H9 (cell line): ENCODE measurements around the gene TELO2. TPM values are rescaled to one million over a fixed set of nuclear protein-coding genes. Genes with fewer than 3 reads are reported as not detected.

ENCODE experiments used
- DNase-seq: peaks from one replicate; pipeline ENCODE4 v3.0.0-alpha.2; 2017
- H2AFZ ChIP-seq: one replicate; pipeline ENCODE4 v1.6.1; 2013; ENCODE audit warnings: mild to moderate bottlenecking, low read length, control low read depth, moderate library complexity
- H2AK5ac ChIP-seq: 2 replicates; pipeline ENCODE4 v1.6.1; 2013; ENCODE audit warnings: low read length, control low read depth, mixed read lengths; ENCODE audit not compliant: insufficient read length
- H2BK120ac ChIP-seq: one replicate; pipeline ENCODE4 v1.6.1; 2013; ENCODE audit warnings: low read depth, mild to moderate bottlenecking, low read length, control low read depth, inconsistent platforms; ENCODE audit not compliant: poor library complexity, severe bottlenecking
- H2BK12ac ChIP-seq: 2 replicates; pipeline ENCODE4 v1.6.1; 2013; ENCODE audit warnings: low read length, control low read depth, mixed read lengths, low read depth; ENCODE audit not compliant: insufficient read length
- H2BK15ac ChIP-seq: 2 replicates; pipeline ENCODE4 v1.6.1; 2013; ENCODE audit warnings: low read depth, low read length, control low read depth
- H2BK20ac ChIP-seq: one replicate; pipeline ENCODE4 v1.6.1; 2013; ENCODE audit warnings: low read depth, mild to moderate bottlenecking, low read length, control low read depth, inconsistent platforms; ENCODE audit not compliant: poor library complexity, severe bottlenecking
- H2BK5ac ChIP-seq: 2 replicates; pipeline ENCODE4 v1.6.1; 2013; ENCODE audit warnings: low read length, control low read depth, mixed read lengths; ENCODE audit not compliant: insufficient read length
- H3K14ac ChIP-seq: 2 replicates; pipeline ENCODE4 v1.6.1; 2013; ENCODE audit warnings: low read length, control low read depth; ENCODE audit not compliant: insufficient read depth
- H3K18ac ChIP-seq: 2 replicates; pipeline ENCODE4 v1.6.1; 2013; ENCODE audit warnings: low read depth, mild to moderate bottlenecking, mixed read lengths, low read length, control low read depth; ENCODE audit not compliant: insufficient read length
- H3K23ac ChIP-seq: 2 replicates; pipeline ENCODE4 v1.6.1; 2013; ENCODE audit warnings: low read length, control low read depth, mixed read lengths, low read depth; ENCODE audit not compliant: insufficient read length
- H3K23me2 ChIP-seq: 2 replicates; pipeline ENCODE4 v1.6.1; 2013; ENCODE audit warnings: low read depth, mild to moderate bottlenecking, mixed read lengths, low read length, control low read depth; ENCODE audit not compliant: insufficient read length, poor library complexity, severe bottlenecking
- H3K27ac ChIP-seq: 2 replicates; pipeline ENCODE4 v1.5.1; 2013; ENCODE audit warnings: low read length, control low read depth, mixed read lengths, low read depth; ENCODE audit not compliant: insufficient read length
- H3K27me3 ChIP-seq: 2 replicates; pipeline ENCODE4 v1.6.1; 2013; ENCODE audit warnings: low read length, control low read depth, inconsistent platforms; ENCODE audit not compliant: insufficient read depth
- H3K4ac ChIP-seq: 2 replicates; pipeline ENCODE4 v1.6.1; 2013; ENCODE audit warnings: low read depth, mild to moderate bottlenecking, control low read depth, inconsistent platforms, low read length, moderate library complexity
- H3K4me1 ChIP-seq: 2 replicates; pipeline ENCODE4 v1.6.1; 2013; ENCODE audit warnings: low read length, control low read depth, inconsistent platforms; ENCODE audit not compliant: insufficient read depth
- H3K4me2 ChIP-seq: 2 replicates; pipeline ENCODE4 v1.6.1; 2013; ENCODE audit warnings: low read length, control low read depth, mixed read lengths; ENCODE audit not compliant: insufficient read length, insufficient read depth
- H3K56ac ChIP-seq: 2 replicates; pipeline ENCODE4 v1.6.1; 2013; ENCODE audit warnings: low read depth, mild to moderate bottlenecking, mixed read lengths, low read length, control low read depth; ENCODE audit not compliant: insufficient read length
- H3K79me1 ChIP-seq: 2 replicates; pipeline ENCODE4 v1.6.1; 2013; ENCODE audit warnings: low read depth, mild to moderate bottlenecking, moderate library complexity, low read length, control low read depth, inconsistent platforms; ENCODE audit not compliant: insufficient read depth, poor library complexity, severe bottlenecking
- H3K79me2 ChIP-seq: 2 replicates; pipeline ENCODE4 v1.6.1; 2013; ENCODE audit warnings: low read length, control low read depth, inconsistent platforms; ENCODE audit not compliant: insufficient read depth
- H3K9ac ChIP-seq: 2 replicates; pipeline ENCODE4 v1.6.1; 2013; ENCODE audit warnings: low read length, control low read depth, mixed read lengths; ENCODE audit not compliant: insufficient read length; ENCODE audit errors: extremely low read depth
- H3K9me3 ChIP-seq: one replicate; pipeline ENCODE4 v1.6.1; 2013; ENCODE audit warnings: low read depth, low read length, inconsistent platforms; ENCODE audit not compliant: control insufficient read depth
- H3T11ph ChIP-seq: one replicate; pipeline ENCODE4 v1.6.1; 2013; ENCODE audit warnings: mild to moderate bottlenecking, low read length, control low read depth, inconsistent platforms
- H4K20me1 ChIP-seq: one replicate; pipeline ENCODE4 v1.6.1; 2013; ENCODE audit not compliant: control insufficient read depth, insufficient read length, insufficient read depth
- H4K5ac ChIP-seq: 2 replicates; pipeline ENCODE4 v1.6.1; 2013; ENCODE audit warnings: low read depth, mild to moderate bottlenecking, mixed read lengths, low read length, control low read depth; ENCODE audit not compliant: insufficient read length
- H4K8ac ChIP-seq: replicated peaks from 2 replicates; pipeline ENCODE4 v1.6.1; 2013; ENCODE audit warnings: low read length, control low read depth, mixed read lengths, low read depth; ENCODE audit not compliant: insufficient read length
- H4K91ac ChIP-seq: 2 replicates; pipeline ENCODE4 v1.6.1; 2013; ENCODE audit warnings: low read depth, mild to moderate bottlenecking, moderate library complexity, mixed read lengths, low read length, control low read depth; ENCODE audit not compliant: insufficient read length
- H3K27ac Mint-ChIP-seq, 3 experiments: 2 replicates in 2 of 3; 3 replicates in 1 of 3; pipeline ENCODE4 v1.8.0; 2020 to 2021; ENCODE audit warnings: mixed read lengths in 3 of 3, mild to moderate bottlenecking in 1 of 3, moderate library complexity in 1 of 3
- H3K27me3 Mint-ChIP-seq: 2 replicates; pipeline ENCODE4 v1.8.0; 2021; ENCODE audit warnings: low read depth, mild to moderate bottlenecking, moderate library complexity, mixed read lengths
- H3K36me3 Mint-ChIP-seq, 3 experiments: 2 replicates in 2 of 3; 3 replicates in 1 of 3; pipeline ENCODE4 v1.8.0; 2020 to 2021; ENCODE audit warnings: low read depth in 3 of 3, mixed read lengths in 3 of 3; ENCODE audit not compliant: insufficient read depth in 1 of 3
- H3K4me1 Mint-ChIP-seq, 2 experiments: 2 replicates each; pipeline ENCODE4 v1.8.0; 2020; ENCODE audit warnings: mixed read lengths in 2 of 2
- H3K4me3 Mint-ChIP-seq, 2 experiments: 2 replicates in 1 of 2; 3 replicates in 1 of 2; pipeline ENCODE4 v1.8.0; 2020 to 2021; ENCODE audit warnings: mild to moderate bottlenecking in 2 of 2, mixed read lengths in 2 of 2, moderate library complexity in 1 of 2
- H3K9me3 Mint-ChIP-seq, 2 experiments: 2 replicates in 1 of 2; 3 replicates in 1 of 2; pipeline ENCODE4 v1.8.0; 2020; ENCODE audit warnings: mild to moderate bottlenecking in 2 of 2, mixed read lengths in 2 of 2, moderate library complexity in 1 of 2
- CTCF ChIP-seq: fragments of 200-600 bp; sonication (generic); conservative IDR thresholded peaks from 3 replicates; pipeline ENCODE4 v1.8.0; 2021; ENCODE audit warnings: antibody characterized with exemption, mild to moderate bottlenecking
- WGBS: extraction: QIAGEN DNeasy Blood & Tissue Kit; methylation state at CpG from one replicate; pipeline ENCODE4 v1.1.7; 2013; ENCODE audit warnings: missing lambda C conversion rate, low lambda C conversion rate, mixed read lengths; ENCODE audit not compliant: insufficient read length; ENCODE audit errors: extremely low coverage; 5-methylcytosine and 5-hydroxymethylcytosine counted together
- long read RNA-seq: library from polyadenylated mRNA; unstranded; transcript quantifications from one replicate; pipeline ENCODE4 v2.0.0, GENCODE V29; 2020
- total RNA-seq: library from RNA; stranded (reverse); gene quantifications from 2 replicates; pipeline ENCODE4 v1.2.1, GENCODE V29; 2021

TELO2 gene
- 93.4 and 98.9 TPM in 2 replicates for total RNA-seq
- long read RNA-seq, transcript TELO2-201 (21 exons, 3,314 nt), result major isoform, 370 of 692 reads
- long read RNA-seq, partial matches to known transcripts, result 48 of 692 reads
- long read RNA-seq, other reads (novel, unspliced or antisense), result 273 of 692 reads

DNA sequence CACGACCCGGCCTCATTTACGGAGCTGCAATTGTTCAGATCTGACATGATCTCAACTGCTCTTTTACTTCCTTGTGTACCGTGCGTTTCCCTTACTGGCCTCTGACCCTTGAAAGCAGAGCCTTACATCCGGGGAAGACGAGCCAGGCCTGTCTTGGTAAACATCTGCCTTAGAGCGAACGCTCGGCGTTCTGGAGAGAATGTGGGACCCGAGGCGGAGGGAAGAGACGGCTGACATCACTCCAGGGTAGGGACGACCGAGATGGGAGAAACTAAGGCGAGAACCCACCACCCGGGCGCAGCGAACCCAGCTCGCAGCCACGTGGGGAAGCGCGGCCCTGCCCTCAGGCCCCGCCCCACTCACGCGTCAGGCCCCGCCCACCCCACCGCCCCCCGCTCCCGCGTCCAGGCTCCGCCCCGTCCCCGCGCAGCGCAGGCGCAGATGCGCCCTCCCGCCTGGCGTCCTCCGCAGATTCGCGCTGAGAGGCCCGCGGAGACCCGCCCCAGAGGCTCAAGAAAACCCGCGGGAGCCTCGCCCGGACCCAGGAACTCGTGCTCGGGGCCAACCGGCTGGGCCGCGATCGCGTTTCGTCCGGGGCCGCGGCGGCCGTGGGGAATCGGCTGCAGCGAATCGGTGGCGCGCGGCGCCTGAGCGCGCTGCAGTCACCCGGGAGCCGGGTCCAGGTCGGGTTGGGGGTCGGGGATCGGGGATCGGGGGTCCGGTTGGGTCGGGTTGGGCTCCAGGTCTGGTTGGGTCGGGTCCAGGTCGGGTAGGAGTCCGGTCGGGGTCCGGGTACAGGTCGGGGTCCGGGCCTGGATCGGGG lies at the start of gene TELO2:
Gene TELO2 (plus strand): TSS at position 438 of the 823 bp plus-strand sequence. CDS start 922 bp downstream, outside the sequence.
- no peak within 1 kb of the TSS for H3K27ac ChIP-seq
- no peaks in the 10 kb centered on the region for H3K9me3 ChIP-seq
- no peak within 1 kb of the TSS for H2BK12ac ChIP-seq
- H3K79me2 ChIP-seq, result no peaks in the 10 kb centered on the region; the same call in 1 of the 2 replicates
- no peak within 1 kb of the TSS for H2BK15ac ChIP-seq
- H3K4me1 ChIP-seq, result no peaks in the 10 kb centered on the region; the same call in 1 of the 2 replicates
- peaks cover 3% of the 10 kb centered on the region for H3K27me3 Mint-ChIP-seq
- peak; percentile 77 for DNase-seq
- peaks cover 3% of the 10 kb centered on the region for H3K23me2 ChIP-seq
- no CpG with 5 or more reads among the region's 89 CpGs for WGBS
- peak within 1 kb of the TSS; percentile 82 for H3K9ac ChIP-seq
- no peaks in the 10 kb centered on the region for H3K79me1 ChIP-seq
- no peak within 1 kb of the TSS for H4K91ac ChIP-seq
- H3K56ac ChIP-seq, result no peak within 1 kb of the TSS
- H3K27me3 ChIP-seq, result no peaks in the 10 kb centered on the region
- H3K36me3 Mint-ChIP-seq, result peaks cover 5 to 29% (median 28%) of the 10 kb centered on the region in 3 experiments; a peak in 5 of 7 replicates
- peak within 1 kb of the TSS; percentile 96 for H3K18ac ChIP-seq
- H2BK20ac ChIP-seq, result no peak within 1 kb of the TSS
- peaks cover 4 to 12% of the 10 kb centered on the region in 2 experiments for H3K4me1 Mint-ChIP-seq
- no peak within 1 kb of the TSS for H3T11ph ChIP-seq
- peak within 1 kb of the TSS; percentile 4 for H4K5ac ChIP-seq
- no peak within 1 kb of the TSS for H2BK120ac ChIP-seq
- no peaks in the 10 kb centered on the region for H3K9me3 Mint-ChIP-seq
- H3K27ac Mint-ChIP-seq, result peak within 1 kb of the TSS; percentile 97 to 99 (median 99)
- H3K23ac ChIP-seq, result no peak within 1 kb of the TSS
- H3K4ac ChIP-seq, result no peak within 1 kb of the TSS
- H4K8ac ChIP-seq, result no peak within 1 kb of the TSS
- peak within 1 kb of the TSS; percentile 86 for H3K4me2 ChIP-seq
- H3K4me3 Mint-ChIP-seq, result peak within 1 kb of the TSS; percentile 87 to 94
- no peak within 1 kb of the TSS for H2AK5ac ChIP-seq
- TF ChIP-seq CTCF, result no peak; the same call in 2 of the 3 replicates
- no peaks in the 10 kb centered on the region for H4K20me1 ChIP-seq
- peak within 1 kb of the TSS; percentile 97 for H3K14ac ChIP-seq
- H2BK5ac ChIP-seq, result no peak within 1 kb of the TSS
- peak within 1 kb of the TSS; percentile 86 for H2AFZ ChIP-seq
